HCT116 (cell line): Measurements from ENCODE around the gene UNC5C. TPM values are rescaled to one million over a fixed set of nuclear protein-coding genes. Genes with fewer than 3 reads are reported as not detected.

Source experiments
- ATAC-seq: fragments of 200-7000 bp; cut with Tn5 transposase; 2 replicates; pipeline ENCODE4 v1.9.1; 2020; ENCODE audit warnings: mild to moderate bottlenecking, moderate library complexity
- BruUV-seq: library from RNA; stranded (reverse); fragments of 400-500 nt; replicated peaks from 2 replicates; lab custom pipeline; 2021; lab: Mats Ljungman, UMichigan
- CTCF ChIA-PET: fragments of 300-600 bp; sonication (Branson Sonifier 250); formaldehyde crosslinking; loops from one replicate; lab custom pipeline; 2021; ENCODE audit warnings: antibody characterized with exemption; lab: Charles Lee
- POLR2A ChIA-PET: fragments of 300-600, 350-600 bp; sonication (Branson Sonifier 250); formaldehyde crosslinking; loops from one replicate; lab custom pipeline; 2021; ENCODE audit warnings: antibody characterized with exemption; lab: Charles Lee
- RAD21 ChIA-PET, 2 experiments: fragments of 300-600 bp; sonication (Branson Sonifier 250); formaldehyde crosslinking; loops; one replicate each; lab custom pipeline; 2023; ENCODE audit warnings: low total read pairs in 2 of 2; ENCODE audit not compliant: uncharacterized antibody in 2 of 2, unreplicated experiment in 2 of 2, low non-redundant PET in 1 of 2; lab: Charles Lee
- DNase-seq: peaks from one replicate; pipeline ENCODE4 v3.0.0-alpha.2; 2010; ENCODE audit warnings: low read depth, low spot score
- H2AFZ ChIP-seq: fragments of 200-600 bp; shearing (Covaris generic), sonication (generic); 2 replicates; pipeline ENCODE4 v1.6.1; 2017; ENCODE audit warnings: low read depth, mixed run types, mixed read lengths, antibody characterized with exemption, low read length; ENCODE audit not compliant: poor library complexity, severe bottlenecking
- H3K27ac ChIP-seq: 2 replicates; pipeline ENCODE4 v1.5.1; 2012; ENCODE audit warnings: low read depth, low read length
- H3K27me3 ChIP-seq: fragments of 200-600 bp; sonication (generic); 2 replicates; pipeline ENCODE4 v1.6.1; 2016; ENCODE audit warnings: mixed run types, low read length, mixed read lengths; ENCODE audit not compliant: insufficient read depth
- H3K36me3 ChIP-seq, 2 experiments: fragments of 200-500 bp in 1 of 2; fragments of 200-600 bp in 1 of 2; sonication (Bioruptor generic) in 1 of 2; sonication (generic) in 1 of 2; 2 replicates each; pipeline versions ENCODE4 v1.5.1 to v1.6.1; 2014 to 2016; ENCODE audit warnings: low read length in 2 of 2, inconsistent platforms in 1 of 2, mixed read lengths in 1 of 2, mixed run types in 1 of 2; ENCODE audit not compliant: insufficient read depth in 2 of 2, control insufficient read depth in 1 of 2
- H3K4me1 ChIP-seq, 2 experiments: fragments of 200-600 bp in 1 of 2; sonication (generic) in 1 of 2; 2 replicates each; pipeline versions ENCODE4 v1.5.1 to v1.6.1; 2012 to 2017; ENCODE audit warnings: low read length in 2 of 2, inconsistent platforms in 1 of 2, mild to moderate bottlenecking in 1 of 2, mixed read lengths in 1 of 2, mixed run types in 1 of 2, moderate library complexity in 1 of 2; ENCODE audit not compliant: insufficient read depth in 2 of 2, control insufficient read depth in 1 of 2
- H3K4me2 ChIP-seq: fragments of 200-600 bp; sonication (generic); 2 replicates; pipeline ENCODE4 v1.6.1; 2017; ENCODE audit warnings: mixed run types, low read length, mixed read lengths
- H3K4me3 ChIP-seq, 2 experiments: fragments of 200-600 bp in 1 of 2; sonication (generic) in 1 of 2; replicated peaks in 1 of 2; 2 replicates each; pipeline ENCODE4 v1.5.1; 2011 to 2016; ENCODE audit warnings: low read length in 2 of 2, control low read depth in 1 of 2, low read depth in 1 of 2, mild to moderate bottlenecking in 1 of 2, mixed read lengths in 1 of 2, mixed run types in 1 of 2
- H3K79me2 ChIP-seq: fragments of 200-600 bp; sonication (generic); 2 replicates; pipeline ENCODE4 v1.6.1; 2017; ENCODE audit warnings: mild to moderate bottlenecking, mixed run types, low read length, moderate library complexity, mixed read lengths; ENCODE audit not compliant: insufficient read depth
- H3K9ac ChIP-seq: fragments of 200-600 bp; sonication (generic); 2 replicates; pipeline ENCODE4 v1.6.1; 2016; ENCODE audit warnings: low read length, mixed read lengths
- H3K9me2 ChIP-seq: fragments of 200-600 bp; sonication (generic), shearing (Covaris generic); 2 replicates; pipeline ENCODE4 v1.6.1; 2017; ENCODE audit warnings: mixed run types, mild to moderate bottlenecking, moderate library complexity; ENCODE audit not compliant: insufficient read depth
- H3K9me3 ChIP-seq, 2 experiments: fragments of 200-500 bp in 1 of 2; fragments of 200-600 bp in 1 of 2; sonication (Bioruptor generic) in 1 of 2; sonication (generic) in 1 of 2; 2 replicates each; pipeline ENCODE4 v1.6.1; 2014 to 2017; ENCODE audit warnings: low read length in 2 of 2, mixed read lengths in 2 of 2, inconsistent platforms in 1 of 2, low read depth in 1 of 2, mild to moderate bottlenecking in 1 of 2, mixed run types in 1 of 2, moderate library complexity in 1 of 2; ENCODE audit not compliant: control insufficient read depth in 1 of 2, insufficient read depth in 1 of 2
- H4K20me1 ChIP-seq: fragments of 200-600 bp; sonication (generic), shearing (Covaris generic); 2 replicates; pipeline ENCODE4 v1.6.1; 2017; ENCODE audit warnings: mixed run types, mild to moderate bottlenecking, moderate library complexity; ENCODE audit not compliant: insufficient read depth
- ATF3 ChIP-seq: IDR thresholded peaks from 2 replicates; pipeline ENCODE4 v1.6.1; 2012
- CEBPB ChIP-seq: IDR thresholded peaks from 2 replicates; pipeline ENCODE4 v1.6.1; 2012; ENCODE audit warnings: low read depth
- EGR1 ChIP-seq: IDR thresholded peaks from 2 replicates; pipeline ENCODE4 v1.6.1; 2012; ENCODE audit warnings: low read depth
- ELF1 ChIP-seq: IDR thresholded peaks from 2 replicates; pipeline ENCODE4 v1.6.1; 2012; ENCODE audit warnings: low read depth, borderline replicate concordance
- EZH2 ChIP-seq: fragments of 200-600 bp; sonication (generic); IDR thresholded peaks from 2 replicates; pipeline ENCODE4 v1.6.1; 2017; ENCODE audit warnings: antibody characterized with exemption, mixed run types
- FOSL1 ChIP-seq: IDR thresholded peaks from 2 replicates; pipeline ENCODE4 v1.6.1; 2012; ENCODE audit warnings: low read depth
- POLR2AphosphoS5 ChIP-seq: IDR thresholded peaks from 2 replicates; pipeline ENCODE4 v1.6.1; 2011; ENCODE audit warnings: mild to moderate bottlenecking, low read depth, low read length, moderate library complexity
- REST ChIP-seq: IDR thresholded peaks from 2 replicates; pipeline ENCODE4 v1.6.1; 2012; ENCODE audit warnings: low read depth
- SIN3A ChIP-seq: IDR thresholded peaks from 2 replicates; pipeline ENCODE4 v1.6.1; 2012; ENCODE audit warnings: low read depth
- SP1 ChIP-seq: IDR thresholded peaks from 2 replicates; pipeline ENCODE4 v1.6.1; 2012; ENCODE audit warnings: low read depth
- SRF ChIP-seq: IDR thresholded peaks from 2 replicates; pipeline ENCODE4 v1.6.1; 2012; ENCODE audit warnings: low read depth
- TCF7L2 ChIP-seq: IDR thresholded peaks from 2 replicates; pipeline ENCODE4 v1.7.0; 2011; ENCODE audit warnings: borderline replicate concordance, inconsistent platforms; ENCODE audit not compliant: insufficient read depth, insufficient read length; ENCODE audit errors: extremely low read depth
- YY1 ChIP-seq: IDR thresholded peaks from 2 replicates; pipeline ENCODE4 v1.6.1; 2011; ENCODE audit warnings: low read length, low read depth, moderate library complexity, mild to moderate bottlenecking; ENCODE audit not compliant: insufficient replicate concordance; ENCODE audit errors: extremely low read depth
- ZNF274 ChIP-seq: fragments of 200-500 bp; sonication (Bioruptor generic); IDR thresholded peaks from 2 replicates; pipeline ENCODE4 v1.6.1; 2014; ENCODE audit warnings: mild to moderate bottlenecking, low read depth, low read length, inconsistent platforms
- intact Hi-C: fragments of 100-400 bp; cut with micrococcal nuclease; formaldehyde crosslinking; loops from 2 replicates; pipeline ENCODE4 v1.10.0; 2022
- total RNA-seq: library from RNA; stranded (reverse); gene quantifications from one replicate; pipeline ENCODE4 v1.2.1, GENCODE V29; 2021; ENCODE audit not compliant: unreplicated experiment
- TF ChIP-seq, protein P1 (sequence below), 3 experiments: fragments of 200-600 bp in 1 of 3; sonication (generic) in 1 of 3; IDR thresholded peaks in 2 of 3; conservative IDR thresholded peaks in 1 of 3; 2 replicates each; pipeline ENCODE4 v1.5.1; 2012 to 2017; ENCODE audit warnings: low read depth in 2 of 3, low read length in 2 of 3, antibody characterized with exemption in 1 of 3, borderline replicate concordance in 1 of 3, control low read depth in 1 of 3, mild to moderate bottlenecking in 1 of 3, mixed read lengths in 1 of 3, mixed run types in 1 of 3, moderate library complexity in 1 of 3; ENCODE audit not compliant: insufficient read depth in 1 of 3
- TF ChIP-seq, protein P2 (sequence below): IDR thresholded peaks from 2 replicates; pipeline ENCODE4 v1.6.1; 2012
- TF ChIP-seq, protein P3 (sequence below): IDR thresholded peaks from 2 replicates; pipeline ENCODE4 v1.6.1; 2011; ENCODE audit warnings: mild to moderate bottlenecking, low read length, moderate library complexity; ENCODE audit not compliant: insufficient replicate concordance; ENCODE audit errors: extremely low read depth

UNC5C gene
- total RNA-seq, 1 experiment from 2014 or later: not detected

GRCh38 chr4:95446173-95446572 is 102.6 kb downstream of the UNC5C start:
- Histone ChIP-seq H3K9me3 (no peaks in the 10 kb centered on the region), H3K4me3 (no peak overlapping the region), H3K79me2 (no peaks in the 10 kb centered on the region), H3K27me3 (no peaks in the 10 kb centered on the region), H4K20me1 (no peaks in the 10 kb centered on the region), H2AFZ (no peak overlapping the region), H3K36me3 (no peaks in the 10 kb centered on the region), H3K4me1 (no peaks in the 10 kb centered on the region), H3K4me2 (no peak overlapping the region), H3K9me2 (no peaks in the 10 kb centered on the region), H3K27ac (no peak overlapping the region), H3K9ac (no peak overlapping the region)
- ATAC-seq (no peak), DNase-seq (no peak)
- no peak for TF ChIP-seq SP1
- no peak for TF ChIP-seq CEBPB
- TF ChIP-seq FOSL1: no peak
- TF ChIP-seq, protein P1, sequence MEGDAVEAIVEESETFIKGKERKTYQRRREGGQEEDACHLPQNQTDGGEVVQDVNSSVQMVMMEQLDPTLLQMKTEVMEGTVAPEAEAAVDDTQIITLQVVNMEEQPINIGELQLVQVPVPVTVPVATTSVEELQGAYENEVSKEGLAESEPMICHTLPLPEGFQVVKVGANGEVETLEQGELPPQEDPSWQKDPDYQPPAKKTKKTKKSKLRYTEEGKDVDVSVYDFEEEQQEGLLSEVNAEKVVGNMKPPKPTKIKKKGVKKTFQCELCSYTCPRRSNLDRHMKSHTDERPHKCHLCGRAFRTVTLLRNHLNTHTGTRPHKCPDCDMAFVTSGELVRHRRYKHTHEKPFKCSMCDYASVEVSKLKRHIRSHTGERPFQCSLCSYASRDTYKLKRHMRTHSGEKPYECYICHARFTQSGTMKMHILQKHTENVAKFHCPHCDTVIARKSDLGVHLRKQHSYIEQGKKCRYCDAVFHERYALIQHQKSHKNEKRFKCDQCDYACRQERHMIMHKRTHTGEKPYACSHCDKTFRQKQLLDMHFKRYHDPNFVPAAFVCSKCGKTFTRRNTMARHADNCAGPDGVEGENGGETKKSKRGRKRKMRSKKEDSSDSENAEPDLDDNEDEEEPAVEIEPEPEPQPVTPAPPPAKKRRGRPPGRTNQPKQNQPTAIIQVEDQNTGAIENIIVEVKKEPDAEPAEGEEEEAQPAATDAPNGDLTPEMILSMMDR (IDR thresholded peaks at IDR 0.05 in 2 of 3, conservative IDR thresholded peaks at IDR 0.05 in 1 of 3; ENCODE audit: borderline replicate concordance in 1 of 3, insufficient read depth in 1 of 3, low read depth in 2 of 3, low read length in 2 of 3): no peak
- TF ChIP-seq EGR1: no peak
- TF ChIP-seq, protein P2, sequence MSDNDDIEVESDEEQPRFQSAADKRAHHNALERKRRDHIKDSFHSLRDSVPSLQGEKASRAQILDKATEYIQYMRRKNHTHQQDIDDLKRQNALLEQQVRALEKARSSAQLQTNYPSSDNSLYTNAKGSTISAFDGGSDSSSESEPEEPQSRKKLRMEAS: no peak
- TF ChIP-seq SIN3A: no peak
- TF ChIP-seq ATF3: no peak
- TF ChIP-seq SRF: no peak
- no peak for TF ChIP-seq REST
- no peak for TF ChIP-seq ELF1
- TF ChIP-seq ZNF274: no peak
- TF ChIP-seq YY1: no peak
- TF ChIP-seq POLR2AphosphoS5: no peak
- TF ChIP-seq EZH2: no peak
- TF ChIP-seq TCF7L2: no peak
- TF ChIP-seq, protein P3, sequence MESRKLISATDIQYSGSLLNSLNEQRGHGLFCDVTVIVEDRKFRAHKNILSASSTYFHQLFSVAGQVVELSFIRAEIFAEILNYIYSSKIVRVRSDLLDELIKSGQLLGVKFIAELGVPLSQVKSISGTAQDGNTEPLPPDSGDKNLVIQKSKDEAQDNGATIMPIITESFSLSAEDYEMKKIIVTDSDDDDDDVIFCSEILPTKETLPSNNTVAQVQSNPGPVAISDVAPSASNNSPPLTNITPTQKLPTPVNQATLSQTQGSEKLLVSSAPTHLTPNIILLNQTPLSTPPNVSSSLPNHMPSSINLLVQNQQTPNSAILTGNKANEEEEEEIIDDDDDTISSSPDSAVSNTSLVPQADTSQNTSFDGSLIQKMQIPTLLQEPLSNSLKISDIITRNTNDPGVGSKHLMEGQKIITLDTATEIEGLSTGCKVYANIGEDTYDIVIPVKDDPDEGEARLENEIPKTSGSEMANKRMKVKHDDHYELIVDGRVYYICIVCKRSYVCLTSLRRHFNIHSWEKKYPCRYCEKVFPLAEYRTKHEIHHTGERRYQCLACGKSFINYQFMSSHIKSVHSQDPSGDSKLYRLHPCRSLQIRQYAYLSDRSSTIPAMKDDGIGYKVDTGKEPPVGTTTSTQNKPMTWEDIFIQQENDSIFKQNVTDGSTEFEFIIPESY: no peak
- intact Hi-C loops: no loop called here
- ChIA-PET POLR2A (no interaction called here), RAD21 (no interaction called here), CTCF (no interaction called here)
- no TSS peak for BruUV-seq
